Pons (tissue), 1 donor: ENCODE data around the gene COL17A1.

Source experiments
- DNase-seq: peaks from one replicate; pipeline ENCODE4 v3.0.0-alpha.2; 2016; ENCODE audit warnings: low spot score

COL17A1 gene

GRCh38 chr10:104085801-104086400 lies at the start of gene COL17A1:
Gene COL17A1 (minus strand): TSS chr10:104085880. CDS start chr10:104080673, 5,207 bp downstream.
- no peak for DNase-seq

- no peak for DNase-seq
Measured at GRCh38 chr10:104130041-104130440, 44.4 kb upstream of the COL17A1 start.

- DNase-seq: no peak
Measured at GRCh38 chr10:104128214-104128613, 42.5 kb upstream of the COL17A1 start.

GRCh38 chr10:104127411-104127810 lies 41.7 kb upstream of the COL17A1 start:
- DNase-seq: peak; percentile 28

- peak; percentile 76 for DNase-seq
Measured at GRCh38 chr10:104123397-104123796, 37.7 kb upstream of the COL17A1 start.

GRCh38 chr10:104122225-104123107 lies 36.8 kb upstream of the COL17A1 start:
- peak; percentile 67 for DNase-seq

- DNase-seq: peak; percentile 98
Measured at GRCh38 chr10:104121485-104122224, 36.0 kb upstream of the COL17A1 start, which contains the start of gene SFR1. Gene SFR1 (plus strand): TSS chr10:104122171. CDS start chr10:104122184, 13 bp downstream.

- DNase-seq: peak; percentile 88
Measured at GRCh38 chr10:104120903-104121484, 35.3 kb upstream of the COL17A1 start.

GRCh38 chr10:104120512-104120902 lies 34.8 kb upstream of the COL17A1 start:
- DNase-seq: no peak

GRCh38 chr10:104119996-104120395 lies 34.3 kb upstream of the COL17A1 start:
- DNase-seq: no peak

- no peak for DNase-seq
Measured at GRCh38 chr10:104117839-104118323, 32.2 kb upstream of the COL17A1 start.

GRCh38 chr10:104113376-104113956 lies 27.8 kb upstream of the COL17A1 start:
- no peak for DNase-seq

GRCh38 chr10:104109908-104110662 lies 24.4 kb upstream of the COL17A1 start:
- no peak for DNase-seq

- DNase-seq: no peak
Measured at GRCh38 chr10:104104926-104105325, 19.2 kb upstream of the COL17A1 start.

- no peak for DNase-seq
Measured at GRCh38 chr10:104104418-104104817, 18.7 kb upstream of the COL17A1 start.

GRCh38 chr10:104103956-104104355 lies 18.3 kb upstream of the COL17A1 start:
- DNase-seq: no peak

- no peak for DNase-seq
Measured at GRCh38 chr10:104101902-104102301, 16.2 kb upstream of the COL17A1 start.

- no peak for DNase-seq
Measured at GRCh38 chr10:104100795-104101194, 15.1 kb upstream of the COL17A1 start.

GRCh38 chr10:104099941-104100340 lies 14.3 kb upstream of the COL17A1 start:
- DNase-seq: no peak

- DNase-seq: no peak
Measured at GRCh38 chr10:104099269-104099668, 13.6 kb upstream of the COL17A1 start.
